Adrenal gland (tissue), 5 donors: Measurements from ENCODE around the gene FAM83B.

Experiments used
- CTCF ChIP-seq, 6 experiments: fragments of 450-650 bp in 4 of 6; fragments of 200-600 bp in 2 of 6; sonication (generic) in 1 of 6; IDR thresholded peaks; 1 replicate in 5 of 6; 2 replicates in 1 of 6; pipeline versions ENCODE4 v1.5.1 to v1.8.0; 2016 to 2021; ENCODE audit warnings: antibody characterized with exemption in 6 of 6, mild to moderate bottlenecking in 2 of 6, moderate library complexity in 1 of 6
- POLR2A ChIP-seq, 2 donors: fragments of 450-650 bp; IDR thresholded peaks; one replicate each; pipeline ENCODE4 v1.6.1; 2017; ENCODE audit warnings: antibody characterized with exemption in 2 of 2, mild to moderate bottlenecking in 2 of 2, moderate library complexity in 1 of 2
- donor health status: DM: no; HTN: no; CAD: no.

GRCh38 chr6:54813892-54814291 is 32.7 kb upstream of the FAM83B start:
- TF ChIP-seq CTCF (IDR thresholded peaks at IDR 0.05) (no peak), POLR2A (IDR thresholded peaks at IDR 0.05) (no peak)
